Measurements from ENCODE around the gene ATPAF1.

The ATPAF1 gene

GRCh38 chr1:46596036-46596435, 72.1 kb downstream of the ATPAF1 start:
- Histone ChIP-seq H3K9me3 (no peaks in the 10 kb centered on the region), H3K36me3 (no peaks in the 10 kb centered on the region), H3K27me3 (no peaks in the 10 kb centered on the region), H3K4me1 (no peaks in the 10 kb centered on the region), H3K4me3 (ENCODE audit: low read depth, low read length) (no peak overlapping the region)
- TF ChIP-seq, protein P1, sequence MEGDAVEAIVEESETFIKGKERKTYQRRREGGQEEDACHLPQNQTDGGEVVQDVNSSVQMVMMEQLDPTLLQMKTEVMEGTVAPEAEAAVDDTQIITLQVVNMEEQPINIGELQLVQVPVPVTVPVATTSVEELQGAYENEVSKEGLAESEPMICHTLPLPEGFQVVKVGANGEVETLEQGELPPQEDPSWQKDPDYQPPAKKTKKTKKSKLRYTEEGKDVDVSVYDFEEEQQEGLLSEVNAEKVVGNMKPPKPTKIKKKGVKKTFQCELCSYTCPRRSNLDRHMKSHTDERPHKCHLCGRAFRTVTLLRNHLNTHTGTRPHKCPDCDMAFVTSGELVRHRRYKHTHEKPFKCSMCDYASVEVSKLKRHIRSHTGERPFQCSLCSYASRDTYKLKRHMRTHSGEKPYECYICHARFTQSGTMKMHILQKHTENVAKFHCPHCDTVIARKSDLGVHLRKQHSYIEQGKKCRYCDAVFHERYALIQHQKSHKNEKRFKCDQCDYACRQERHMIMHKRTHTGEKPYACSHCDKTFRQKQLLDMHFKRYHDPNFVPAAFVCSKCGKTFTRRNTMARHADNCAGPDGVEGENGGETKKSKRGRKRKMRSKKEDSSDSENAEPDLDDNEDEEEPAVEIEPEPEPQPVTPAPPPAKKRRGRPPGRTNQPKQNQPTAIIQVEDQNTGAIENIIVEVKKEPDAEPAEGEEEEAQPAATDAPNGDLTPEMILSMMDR (IDR thresholded peaks at IDR 0.05; ENCODE audit: low read depth, low read length): no peak
- no peak for DNase-seq

GRCh38 chr1:46595127-46595526, 73.0 kb downstream of the ATPAF1 start:
- H3K9me3 ChIP-seq: no peaks in the 10 kb centered on the region
- no peaks in the 10 kb centered on the region for H3K36me3 ChIP-seq
- H3K27me3 ChIP-seq: no peaks in the 10 kb centered on the region
- no peak for DNase-seq
- TF ChIP-seq, protein P1 (IDR thresholded peaks at IDR 0.05; ENCODE audit: low read depth, low read length): no peak
- no peak overlapping the region for H3K4me3 ChIP-seq (ENCODE audit: low read depth, low read length)
- no peaks in the 10 kb centered on the region for H3K4me1 ChIP-seq

DNA sequence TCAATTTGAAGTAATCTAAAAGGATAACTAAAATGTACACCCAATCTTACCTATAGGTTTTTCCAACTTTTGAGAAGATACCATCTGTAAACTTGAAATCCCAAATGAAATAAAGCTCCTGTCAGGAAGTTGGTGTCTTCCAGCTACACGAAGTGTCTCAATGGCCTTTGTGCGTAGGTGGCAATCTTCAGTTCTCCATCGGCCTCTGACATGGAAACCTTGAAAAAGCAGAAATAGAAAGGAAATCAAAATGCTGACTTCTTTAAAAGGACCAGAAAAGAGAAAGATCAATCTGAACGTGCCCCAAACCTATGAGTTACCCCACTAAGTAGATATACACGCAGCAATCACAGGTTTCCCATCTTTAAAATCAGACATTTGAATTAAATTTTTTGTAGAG, 74.1 kb downstream of the ATPAF1 start:
- TF ChIP-seq, protein P1 (IDR thresholded peaks at IDR 0.05; ENCODE audit: low read depth, low read length): no peak
- Histone ChIP-seq H3K4me1 (no peaks in the 10 kb centered on the region), H3K36me3 (no peaks in the 10 kb centered on the region), H3K9me3 (no peaks in the 10 kb centered on the region), H3K27me3 (no peaks in the 10 kb centered on the region), H3K4me3 (ENCODE audit: low read depth, low read length) (no peak overlapping the region)
- no peak for DNase-seq

- no peak for DNase-seq
- H3K27me3 ChIP-seq: no peaks in the 10 kb centered on the region
- H3K4me1 ChIP-seq: no peaks in the 10 kb centered on the region
- no peak overlapping the region for H3K4me3 ChIP-seq (ENCODE audit: low read depth, low read length)
- TF ChIP-seq, protein P1 (IDR thresholded peaks at IDR 0.05; ENCODE audit: low read depth, low read length): no peak
- no peaks in the 10 kb centered on the region for H3K36me3 ChIP-seq
- H3K9me3 ChIP-seq: no peaks in the 10 kb centered on the region
Observed at GRCh38 chr1:46592823-46593222, 75.3 kb downstream of the ATPAF1 start.

GRCh38 chr1:46589529-46589928, 78.6 kb downstream of the ATPAF1 start:
- TF ChIP-seq, protein P1 (IDR thresholded peaks at IDR 0.05; ENCODE audit: low read depth, low read length): no peak
- H3K4me3 ChIP-seq (ENCODE audit: low read depth, low read length): no peak overlapping the region
- H3K9me3 ChIP-seq: no peaks in the 10 kb centered on the region
- no peaks in the 10 kb centered on the region for H3K27me3 ChIP-seq
- DNase-seq: no peak
- H3K4me1 ChIP-seq: no peaks in the 10 kb centered on the region
- H3K36me3 ChIP-seq: no peaks in the 10 kb centered on the region

GRCh38 chr1:46587069-46587468, 81.1 kb downstream of the ATPAF1 start:
- TF ChIP-seq, protein P1 (IDR thresholded peaks at IDR 0.05; ENCODE audit: low read depth, low read length): no peak
- H3K4me3 ChIP-seq (ENCODE audit: low read depth, low read length): no peak overlapping the region
- no peaks in the 10 kb centered on the region for H3K9me3 ChIP-seq
- H3K4me1 ChIP-seq: no peaks in the 10 kb centered on the region
- H3K36me3 ChIP-seq: no peaks in the 10 kb centered on the region
- H3K27me3 ChIP-seq: no peaks in the 10 kb centered on the region
- DNase-seq: no peak
